Endothelial cell (in vitro differentiated cells): ENCODE measurements around the gene NTRK2. TPM values are rescaled to one million over a fixed set of nuclear protein-coding genes. Genes with fewer than 3 reads are reported as not detected.

Experiments
- DNase-seq: peaks from one replicate; pipeline ENCODE4 v3.0.0; 2021; ENCODE audit warnings: low spot score
- H3K27ac Mint-ChIP-seq: one replicate; pipeline ENCODE4 v1.8.0; 2021; ENCODE audit warnings: mixed read lengths, inconsistent platforms; ENCODE audit not compliant: unreplicated experiment
- H3K27me3 Mint-ChIP-seq: one replicate; pipeline ENCODE4 v1.8.0; 2021; ENCODE audit warnings: mild to moderate bottlenecking, moderate library complexity, mixed read lengths, inconsistent platforms; ENCODE audit not compliant: unreplicated experiment
- H3K36me3 Mint-ChIP-seq: one replicate; pipeline ENCODE4 v1.8.0; 2021; ENCODE audit warnings: mild to moderate bottlenecking, low read depth, mixed read lengths, inconsistent platforms; ENCODE audit not compliant: unreplicated experiment
- H3K4me1 Mint-ChIP-seq: one replicate; pipeline ENCODE4 v1.8.0; 2021; ENCODE audit warnings: mild to moderate bottlenecking, mixed read lengths, inconsistent platforms; ENCODE audit not compliant: unreplicated experiment
- H3K4me3 Mint-ChIP-seq: one replicate; pipeline ENCODE4 v1.8.0; 2021; ENCODE audit warnings: mild to moderate bottlenecking, mixed read lengths, inconsistent platforms; ENCODE audit not compliant: unreplicated experiment
- H3K9me3 Mint-ChIP-seq: one replicate; pipeline ENCODE4 v1.8.0; 2021; ENCODE audit warnings: mixed read lengths, inconsistent platforms; ENCODE audit not compliant: unreplicated experiment
- CTCF ChIP-seq: fragments of 200-600 bp; sonication (generic); IDR thresholded peaks from one replicate; pipeline ENCODE4 v1.5.0; 2021; ENCODE audit warnings: antibody characterized with exemption; ENCODE audit not compliant: unreplicated experiment
- total RNA-seq: library from RNA; stranded (reverse); fragmentation: NEBNext Ultra II Directional; extraction: Animal tissue kit (Norgen Biotek cat#: 25700); gene quantifications from one replicate; pipeline ENCODE4 v1.2.1, GENCODE V29; 2021; ENCODE audit not compliant: unreplicated experiment

Gene NTRK2
- total RNA-seq, 1 donor from 2014 or later: not detected

- Mint-ChIP-seq H3K27ac (no peak overlapping the region), H3K4me1 (no peaks in the 10 kb centered on the region), H3K9me3 (no peaks in the 10 kb centered on the region), H3K27me3 (peaks cover 1% of the 10 kb centered on the region), H3K36me3 (no peaks in the 10 kb centered on the region), H3K4me3 (no peak overlapping the region)
- no peak for TF ChIP-seq CTCF
- no peak for DNase-seq
Observed at GRCh38 chr9:84718476-84718875, 48.9 kb downstream of the NTRK2 start.

- Mint-ChIP-seq H3K9me3 (no peaks in the 10 kb centered on the region), H3K36me3 (no peaks in the 10 kb centered on the region), H3K27ac (no peak overlapping the region), H3K4me3 (no peak overlapping the region), H3K27me3 (peaks cover 1% of the 10 kb centered on the region), H3K4me1 (no peaks in the 10 kb centered on the region)
- no peak for TF ChIP-seq CTCF
- no peak for DNase-seq
Observed at GRCh38 chr9:84722388-84722989, 53.0 kb downstream of the NTRK2 start.

GRCh38 chr9:84723426-84723825 is 53.9 kb downstream of the NTRK2 start:
- Mint-ChIP-seq H3K36me3 (no peaks in the 10 kb centered on the region), H3K4me1 (no peaks in the 10 kb centered on the region), H3K4me3 (no peak overlapping the region), H3K27me3 (peaks cover under 1% of the 10 kb centered on the region), H3K9me3 (no peaks in the 10 kb centered on the region), H3K27ac (no peak overlapping the region)
- no peak for TF ChIP-seq CTCF
- DNase-seq: no peak

GRCh38 chr9:84731696-84732095 is 62.2 kb downstream of the NTRK2 start:
- Mint-ChIP-seq H3K4me1 (no peaks in the 10 kb centered on the region), H3K9me3 (no peaks in the 10 kb centered on the region), H3K27ac (no peak overlapping the region), H3K4me3 (no peak overlapping the region), H3K36me3 (no peaks in the 10 kb centered on the region), H3K27me3 (peaks cover 1% of the 10 kb centered on the region)
- TF ChIP-seq CTCF: no peak
- no peak for DNase-seq

- Mint-ChIP-seq H3K36me3 (no peaks in the 10 kb centered on the region), H3K4me3 (no peak overlapping the region), H3K4me1 (no peaks in the 10 kb centered on the region), H3K27me3 (peaks cover 1% of the 10 kb centered on the region), H3K9me3 (no peaks in the 10 kb centered on the region), H3K27ac (no peak overlapping the region)
- DNase-seq: no peak
- no peak for TF ChIP-seq CTCF
Observed at GRCh38 chr9:84736081-84736480, 66.6 kb downstream of the NTRK2 start.
